DMS53 treated with DMSO at 0.1 percent for 48 hours (cell line): ENCODE results near the gene CLOCK.

Source experiments
- DNase-seq: peaks from one replicate; lab custom pipeline; 2025; ENCODE audit not compliant: unreplicated experiment; lab: John Stamatoyannopoulos, UW

Gene CLOCK

DNA sequence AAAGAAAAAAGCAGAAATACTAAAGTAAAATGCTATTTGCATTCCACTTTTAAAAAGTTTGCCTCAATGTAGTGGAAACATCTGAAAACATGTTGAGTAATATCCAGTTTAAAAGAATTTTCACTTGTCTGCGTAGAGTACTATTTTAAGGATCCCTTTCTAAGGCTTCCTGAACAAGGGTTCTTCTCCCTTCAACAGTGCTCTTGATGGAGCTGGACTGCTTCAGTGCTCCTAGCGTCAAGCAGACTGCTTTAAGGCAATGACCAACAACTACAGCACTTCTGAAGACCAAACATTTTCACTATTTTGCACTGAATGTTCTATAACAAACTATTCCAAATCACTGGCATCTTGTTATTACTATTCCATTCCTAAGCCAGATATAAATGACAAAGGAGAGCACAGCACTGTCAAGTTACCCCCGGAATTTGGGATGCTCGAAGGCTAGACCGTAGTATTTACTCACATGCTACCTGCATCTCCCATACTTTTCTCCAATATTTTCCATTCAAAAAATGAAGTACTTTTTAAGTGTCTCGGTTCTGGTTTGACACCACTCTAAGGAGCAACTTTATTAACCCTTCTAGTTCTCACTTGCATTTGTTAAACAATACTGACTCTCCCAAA is 114.9 kb downstream of the CLOCK start:
- DNase-seq, result no peak

- no peak for DNase-seq
Measured at GRCh38 chr4:55424791-55425190, 121.9 kb downstream of the CLOCK start.

GRCh38 chr4:55416176-55416575 is 130.5 kb downstream of the CLOCK start:
- no peak for DNase-seq

GRCh38 chr4:55411621-55412020 is 135.1 kb downstream of the CLOCK start:
- DNase-seq, result no peak

DNA sequence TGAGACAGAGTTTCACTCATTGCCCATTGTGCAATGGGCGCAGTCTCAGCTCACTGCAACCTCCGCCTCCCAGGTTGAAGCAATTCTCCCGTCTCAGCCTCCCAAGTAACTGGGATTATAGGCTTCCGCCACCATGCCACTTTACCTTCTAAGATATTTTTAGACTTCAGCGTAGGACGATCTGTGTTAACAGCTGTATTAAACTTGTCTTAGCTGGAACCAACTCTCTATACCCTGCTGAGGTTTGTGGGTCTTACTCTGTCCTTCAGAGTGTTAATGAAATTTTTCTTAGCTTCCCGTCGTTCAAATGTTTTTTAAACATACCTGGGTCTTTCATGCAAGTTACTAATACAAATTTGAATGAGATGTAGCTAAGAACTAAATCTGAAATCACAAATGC is 136.3 kb downstream of the CLOCK start:
- DNase-seq, result no peak

DNA sequence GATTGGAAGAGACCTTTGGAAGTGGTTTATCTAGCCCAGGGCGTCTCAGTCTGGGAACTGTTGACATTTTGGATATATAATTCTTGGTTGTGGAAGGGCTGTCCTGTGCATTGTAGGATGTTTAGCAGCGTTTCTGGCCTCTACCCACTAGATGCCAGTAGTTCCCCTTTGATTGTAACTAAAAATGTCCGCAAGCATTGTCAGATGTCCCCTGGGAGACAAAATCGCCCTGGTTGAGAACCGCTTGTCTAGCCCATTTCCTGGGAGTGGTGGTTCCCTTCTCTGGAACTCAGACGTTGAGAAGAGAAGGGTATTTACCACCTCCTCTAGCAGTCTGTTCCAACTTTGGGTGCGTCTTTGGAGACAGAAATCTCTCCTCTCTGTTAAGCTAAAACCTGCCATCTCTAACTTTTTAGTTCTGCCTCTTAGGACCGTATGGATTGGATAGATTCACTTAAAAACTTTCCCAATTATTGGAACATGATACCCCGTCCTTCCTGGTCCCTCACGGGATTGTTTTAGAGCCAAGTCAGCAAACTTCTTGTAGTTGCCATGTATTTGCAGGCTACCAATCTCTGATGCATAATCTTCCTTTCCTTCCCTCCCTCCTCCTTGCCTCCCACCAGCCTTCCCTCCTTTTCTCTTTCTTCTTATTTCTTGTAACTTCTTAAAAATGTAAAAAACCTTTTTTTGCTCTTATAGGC is 137.1 kb downstream of the CLOCK start:
- no peak for DNase-seq

GRCh38 chr4:55407764-55408163 is 138.9 kb downstream of the CLOCK start:
- DNase-seq, result no peak

- no peak for DNase-seq
Measured at GRCh38 chr4:55407119-55407518, 139.6 kb downstream of the CLOCK start.

DNA sequence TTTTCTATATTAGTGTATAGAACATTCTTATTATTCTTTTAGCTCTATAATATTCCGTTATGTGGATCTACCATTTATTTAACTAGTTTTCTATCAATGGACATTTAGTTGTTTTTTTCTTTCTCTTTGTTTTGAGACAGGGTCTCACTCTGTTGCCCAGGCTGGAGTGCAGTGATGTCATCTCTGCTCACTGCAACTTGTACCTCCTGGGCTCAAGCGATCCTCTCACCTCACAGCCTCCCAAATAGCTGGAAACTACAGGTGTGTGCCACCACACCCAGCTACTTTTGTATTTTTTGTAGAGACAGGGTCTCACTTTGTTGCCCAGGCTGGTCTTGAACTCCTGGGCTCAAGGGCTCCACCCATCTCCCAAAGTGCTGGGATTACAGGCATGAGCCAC is 140.2 kb downstream of the CLOCK start:
- no peak for DNase-seq

GRCh38 chr4:55405073-55405472 is 141.6 kb downstream of the CLOCK start:
- DNase-seq, result no peak

DNA sequence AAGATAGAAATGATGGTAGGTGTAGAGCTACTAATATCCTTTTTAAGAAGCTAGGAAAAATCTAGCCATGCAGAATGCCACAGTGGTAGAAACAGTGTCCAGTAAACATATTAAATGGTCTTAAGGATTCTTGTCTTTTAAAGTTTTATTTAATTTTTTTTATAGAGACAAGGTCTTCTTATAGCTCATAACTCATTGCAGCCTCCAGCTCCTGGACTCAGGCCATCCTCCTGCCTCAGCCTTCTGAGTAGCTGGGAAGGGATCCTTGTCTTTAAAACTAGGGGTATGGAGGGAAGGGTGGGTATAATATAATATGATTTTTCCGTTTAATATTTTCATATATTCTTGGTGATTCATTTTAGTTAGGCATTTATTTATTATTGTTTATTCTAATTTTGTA is 147.1 kb downstream of the CLOCK start:
- no peak for DNase-seq

DNA sequence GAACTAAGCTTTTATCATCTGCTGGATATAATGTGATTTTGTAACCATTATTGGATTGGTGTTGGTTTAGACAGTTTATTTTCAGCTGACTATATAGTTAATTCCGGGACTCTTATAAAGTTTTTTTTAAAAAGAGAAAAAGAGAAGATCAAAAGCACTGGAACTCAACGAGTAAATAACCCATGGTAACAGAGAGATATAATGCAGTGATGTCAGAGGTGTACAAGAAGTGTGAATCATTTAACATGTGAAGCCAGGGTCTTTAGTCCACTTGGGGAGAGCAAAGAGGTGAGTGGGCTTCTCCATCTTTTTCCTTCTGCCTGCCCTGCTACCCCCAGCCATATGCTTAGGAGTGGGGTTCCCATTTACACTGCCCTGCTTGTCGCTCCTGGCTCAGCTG is 147.7 kb downstream of the CLOCK start:
- no peak for DNase-seq

DNA sequence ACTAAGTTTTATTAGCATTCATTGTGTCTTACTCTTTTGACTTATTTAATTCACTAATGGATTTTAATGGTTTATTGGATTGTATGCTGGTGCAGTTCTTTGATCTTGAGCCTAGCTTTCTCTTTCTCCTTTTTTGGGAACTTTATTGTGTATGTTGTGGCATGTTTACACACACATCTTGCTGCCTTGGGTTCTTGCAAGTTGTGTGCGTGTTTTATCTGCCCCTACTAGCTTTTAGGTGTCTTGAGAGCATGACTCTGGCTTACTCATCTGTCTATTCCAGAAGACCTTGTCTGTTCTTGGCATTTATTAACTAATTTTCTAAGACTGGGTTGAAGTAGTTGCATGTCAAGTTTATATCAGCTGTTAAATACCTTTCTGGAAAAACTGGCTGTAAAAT is 148.2 kb downstream of the CLOCK start:
- DNase-seq, result no peak

GRCh38 chr4:55397520-55398321 is 149.0 kb downstream of the CLOCK start:
- no peak for DNase-seq

DNA sequence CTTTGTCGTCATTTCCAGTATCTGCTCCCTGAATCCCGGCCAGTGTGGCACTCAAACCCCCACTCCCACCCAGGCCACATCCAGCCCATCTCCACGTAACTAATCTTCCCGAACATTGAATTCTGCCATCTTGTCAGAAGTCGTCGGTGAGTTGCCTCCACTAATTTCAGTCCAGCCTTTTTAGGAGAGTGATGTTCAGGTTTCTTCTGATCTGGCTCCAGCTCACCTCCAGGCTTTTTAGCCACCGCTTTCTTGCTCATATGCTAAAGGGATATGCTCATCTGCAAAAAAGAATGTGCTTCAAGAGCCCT is 149.6 kb downstream of the CLOCK start:
- DNase-seq, result no peak

DNA sequence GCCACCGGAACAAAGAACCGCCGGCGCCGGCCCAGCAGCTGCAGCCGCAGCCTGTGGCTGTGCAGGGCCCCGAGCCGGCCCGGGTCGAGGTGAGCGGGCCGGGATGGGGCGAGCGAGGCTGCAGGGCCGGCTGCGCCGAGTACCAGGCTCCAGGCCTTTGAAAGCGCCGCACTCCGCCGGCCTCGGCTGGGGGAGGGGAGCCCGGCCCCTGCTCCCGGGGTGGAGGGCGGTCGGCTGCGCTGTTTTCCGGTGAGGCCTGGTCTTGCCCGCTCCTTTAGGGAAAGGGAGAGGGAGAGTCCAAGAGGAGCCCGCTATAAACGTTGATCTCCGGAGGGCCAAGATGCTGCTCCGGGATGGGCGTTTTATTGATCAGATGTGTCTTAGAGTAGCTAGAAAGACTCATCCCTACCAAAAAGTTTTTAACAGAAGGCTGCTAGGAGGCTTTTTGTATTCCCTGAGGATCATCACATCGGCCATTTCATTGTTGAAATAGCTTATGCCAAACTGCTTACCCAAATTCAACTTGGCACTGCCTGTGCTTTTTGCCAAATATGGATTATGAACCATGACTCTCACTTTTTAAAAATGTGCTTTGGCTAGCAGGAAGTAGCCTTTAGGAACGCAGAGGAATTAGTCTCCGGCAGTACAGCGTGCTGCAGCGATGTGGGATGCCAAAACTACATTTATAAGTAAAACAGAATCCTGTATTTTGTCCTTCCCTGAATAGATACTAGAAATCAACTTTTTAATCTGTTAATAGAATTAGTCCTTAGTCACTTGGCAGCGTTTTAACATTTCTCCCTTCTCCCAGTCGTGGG is 150.2 kb downstream of the CLOCK start:
- no peak for DNase-seq

DNA sequence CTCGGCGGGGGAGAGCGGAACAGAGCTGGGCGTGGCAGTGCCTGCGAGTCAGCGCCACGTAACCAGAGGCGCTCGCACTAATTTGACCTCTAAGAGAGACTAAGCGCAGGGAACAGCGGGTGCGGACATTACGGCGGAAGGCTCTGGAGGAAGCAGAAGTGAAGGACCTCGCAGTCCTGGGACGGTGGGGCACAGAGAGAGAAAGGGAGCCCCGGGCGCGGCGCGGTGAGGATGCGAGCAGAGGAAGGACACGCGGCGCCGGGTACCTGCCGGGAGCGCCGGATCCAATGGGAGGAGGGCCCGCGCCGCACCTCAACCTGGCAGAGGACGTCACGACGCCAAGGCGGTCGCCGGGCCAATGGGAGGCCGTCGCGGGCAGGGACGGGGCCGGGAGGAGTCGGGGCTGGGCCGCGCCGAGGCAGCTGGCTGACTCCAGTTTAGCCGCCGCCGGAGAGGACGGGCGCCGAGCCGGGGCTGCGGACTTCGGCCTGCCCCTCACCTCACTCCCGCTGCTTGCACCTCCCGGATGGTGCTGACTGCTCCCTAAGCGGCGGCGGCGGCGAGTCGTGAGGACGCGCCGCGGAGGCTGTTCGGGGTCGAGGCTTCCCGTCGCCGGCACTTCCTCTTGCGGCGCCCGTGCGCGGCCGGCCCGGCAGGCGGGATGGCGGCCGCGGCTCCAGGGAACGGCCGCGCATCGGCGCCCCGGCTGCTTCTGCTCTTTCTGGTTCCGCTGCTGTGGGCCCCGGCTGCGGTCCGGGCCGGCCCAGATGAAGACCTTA is 151.0 kb downstream of the CLOCK start, which contains the start of gene TMEM165:
TMEM165 (plus strand) TSS at position 429 of the 779 bp plus-strand sequence; CDS start at position 662, 233 bp downstream.
- DNase-seq, result peak; percentile 70

- DNase-seq, result no peak
Measured at GRCh38 chr4:55395218-55395528, 151.5 kb downstream of the CLOCK start.

DNA sequence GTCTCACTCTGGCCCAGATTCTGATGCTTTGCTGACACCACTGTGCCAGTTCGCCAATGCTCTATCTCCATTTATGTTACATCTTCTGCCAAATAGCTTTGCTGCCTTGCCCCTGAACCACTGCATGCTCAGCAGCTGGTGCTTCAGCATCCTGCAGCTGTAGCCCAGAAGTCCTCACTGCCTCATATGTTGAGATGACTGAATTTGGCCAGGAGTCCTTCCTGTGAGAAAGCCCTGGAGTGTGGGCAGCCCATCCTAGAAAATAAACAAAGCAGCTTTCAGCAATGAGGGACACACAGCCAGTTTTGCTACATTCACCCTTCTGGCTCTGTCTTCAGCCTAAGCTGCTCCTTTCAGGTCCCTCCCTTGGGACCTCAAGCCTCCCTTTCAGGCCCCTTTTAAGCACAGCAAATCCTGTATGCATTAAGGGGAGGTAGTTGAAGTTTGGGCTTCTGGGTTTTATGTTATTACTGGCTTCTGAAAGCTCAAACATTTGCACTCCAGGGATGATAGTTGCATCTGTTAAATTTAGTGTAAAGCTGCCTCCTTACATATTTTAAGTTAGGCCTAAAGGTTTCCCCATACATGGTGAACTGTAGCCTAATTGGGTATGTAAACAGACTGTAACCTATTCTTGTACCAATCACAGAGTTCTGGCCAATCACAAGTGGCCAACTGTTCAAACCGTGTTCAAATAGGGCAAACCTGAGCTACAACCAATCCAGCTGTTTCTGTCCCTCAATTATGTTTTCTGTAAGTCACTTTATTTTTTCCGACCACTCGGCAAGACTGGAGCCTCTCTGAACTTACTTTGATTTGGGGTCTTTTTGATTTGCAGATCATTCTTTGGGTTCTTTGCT is 153.0 kb downstream of the CLOCK start:
- DNase-seq, result peak; percentile 19

GRCh38 chr4:55386840-55387239 is 159.9 kb downstream of the CLOCK start:
- DNase-seq, result no peak
